AG09309 (cell line): Measurements from ENCODE around the gene PHLPP1.

Source experiments
- DNase-seq: peaks from one replicate; pipeline ENCODE4 v3.0.0-alpha.2; 2010; ENCODE audit warnings: low read depth
- H3K4me3 ChIP-seq: 2 replicates; pipeline ENCODE4 v1.5.1; 2011; ENCODE audit warnings: mild to moderate bottlenecking, low read depth, low read length, moderate library complexity; ENCODE audit not compliant: control insufficient read depth
- TF ChIP-seq, protein P1 (sequence below): IDR thresholded peaks from 2 replicates; pipeline ENCODE4 v1.5.1; 2011; ENCODE audit warnings: mild to moderate bottlenecking, low read depth, low read length, inconsistent platforms; ENCODE audit not compliant: insufficient read depth, control insufficient read depth; ENCODE audit errors: missing control alignments

Gene PHLPP1

DNA sequence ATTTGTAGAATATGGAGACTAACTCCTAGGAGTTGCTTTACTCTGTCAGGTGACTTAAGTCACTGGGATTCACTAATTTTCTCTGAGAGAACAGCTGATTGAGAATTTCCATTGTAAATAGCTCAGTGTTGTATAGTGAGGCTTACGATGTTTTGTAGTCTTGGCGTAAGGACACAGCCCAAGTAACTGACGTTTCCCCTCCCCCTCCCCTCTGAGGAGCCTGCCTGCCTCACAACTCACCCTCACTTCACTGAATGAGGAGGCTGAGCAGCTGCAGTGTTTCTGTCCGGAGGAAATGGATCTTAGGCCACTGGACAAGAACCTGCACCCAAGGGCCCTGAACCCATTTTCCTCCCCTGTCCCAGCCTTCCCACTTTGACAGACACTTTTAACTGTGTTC lies 264.6 kb downstream of the PHLPP1 start:
- TF ChIP-seq, protein P1, sequence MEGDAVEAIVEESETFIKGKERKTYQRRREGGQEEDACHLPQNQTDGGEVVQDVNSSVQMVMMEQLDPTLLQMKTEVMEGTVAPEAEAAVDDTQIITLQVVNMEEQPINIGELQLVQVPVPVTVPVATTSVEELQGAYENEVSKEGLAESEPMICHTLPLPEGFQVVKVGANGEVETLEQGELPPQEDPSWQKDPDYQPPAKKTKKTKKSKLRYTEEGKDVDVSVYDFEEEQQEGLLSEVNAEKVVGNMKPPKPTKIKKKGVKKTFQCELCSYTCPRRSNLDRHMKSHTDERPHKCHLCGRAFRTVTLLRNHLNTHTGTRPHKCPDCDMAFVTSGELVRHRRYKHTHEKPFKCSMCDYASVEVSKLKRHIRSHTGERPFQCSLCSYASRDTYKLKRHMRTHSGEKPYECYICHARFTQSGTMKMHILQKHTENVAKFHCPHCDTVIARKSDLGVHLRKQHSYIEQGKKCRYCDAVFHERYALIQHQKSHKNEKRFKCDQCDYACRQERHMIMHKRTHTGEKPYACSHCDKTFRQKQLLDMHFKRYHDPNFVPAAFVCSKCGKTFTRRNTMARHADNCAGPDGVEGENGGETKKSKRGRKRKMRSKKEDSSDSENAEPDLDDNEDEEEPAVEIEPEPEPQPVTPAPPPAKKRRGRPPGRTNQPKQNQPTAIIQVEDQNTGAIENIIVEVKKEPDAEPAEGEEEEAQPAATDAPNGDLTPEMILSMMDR, result no peak
- DNase-seq, result no peak
- no peak overlapping the region for H3K4me3 ChIP-seq

DNA sequence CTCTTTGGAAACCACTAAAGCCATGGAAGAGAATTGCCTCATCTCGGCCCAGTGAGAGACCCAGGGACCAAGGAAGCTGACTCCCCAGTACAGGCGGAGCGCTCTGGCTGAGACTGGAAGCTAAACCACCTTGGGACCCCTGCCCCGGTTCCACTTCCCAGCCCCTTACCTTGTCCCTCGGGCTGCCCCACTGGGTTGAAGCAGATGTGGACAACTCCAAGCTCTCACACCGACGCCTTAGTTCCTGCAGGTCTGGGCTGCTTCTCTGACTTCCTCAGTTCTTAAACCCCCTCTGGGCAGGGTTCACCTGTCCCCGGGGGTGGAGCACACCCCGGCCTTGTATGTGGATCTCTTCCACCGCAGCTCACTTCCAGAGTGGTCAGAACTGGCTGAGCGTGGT lies 266.2 kb downstream of the PHLPP1 start:
- DNase-seq, result no peak
- TF ChIP-seq, protein P1, result no peak

DNA sequence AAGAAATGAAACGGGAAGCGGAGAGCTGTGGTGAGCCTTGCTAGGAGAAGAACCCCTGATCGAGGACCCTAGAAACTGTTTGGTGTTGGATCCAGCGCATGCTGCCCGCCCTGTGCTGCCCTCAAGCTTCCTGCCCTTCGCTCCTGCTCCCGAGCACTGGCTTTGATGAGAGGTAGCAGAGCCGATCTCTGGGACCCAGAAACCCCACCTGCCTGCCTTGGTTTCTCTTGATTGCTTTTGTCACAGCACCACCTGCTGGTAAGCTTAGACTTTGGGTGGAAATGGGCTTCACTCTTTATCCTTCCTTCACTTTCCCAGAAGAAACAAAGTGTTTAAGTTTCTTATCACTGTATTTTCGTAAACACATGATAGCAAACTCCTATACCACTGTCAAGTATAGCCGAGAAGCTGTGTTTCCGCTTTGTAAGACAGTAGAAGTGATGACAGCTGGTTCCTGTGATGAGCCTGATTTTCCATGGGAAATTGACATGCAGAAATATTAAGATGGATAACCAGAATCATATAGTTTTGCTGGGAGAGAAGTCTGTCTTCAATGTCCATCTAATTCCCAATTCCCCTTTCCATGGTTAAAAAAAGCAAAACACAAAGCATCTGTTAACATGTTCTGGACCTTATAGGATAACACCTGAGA lies 267.4 kb downstream of the PHLPP1 start:
- peak; percentile 5 for DNase-seq
- H3K4me3 ChIP-seq, result no peak overlapping the region

More for the DNA sequence above, 266.2 kb downstream of the PHLPP1 start:
- no peak overlapping the region for H3K4me3 ChIP-seq

GRCh38 chr18:62984656-62985315 lies 269.4 kb downstream of the PHLPP1 start:
- TF ChIP-seq, protein P1, result no peak
- no peak overlapping the region for H3K4me3 ChIP-seq
- DNase-seq, result no peak

More for the DNA sequence above, 267.4 kb downstream of the PHLPP1 start:
- TF ChIP-seq, protein P1, result peak; percentile 83

GRCh38 chr18:62986490-62986889 lies 271.1 kb downstream of the PHLPP1 start:
- TF ChIP-seq, protein P1, result no peak

GRCh38 chr18:62987055-62987830 lies 271.9 kb downstream of the PHLPP1 start:
- TF ChIP-seq, protein P1, result no peak
- no peak for DNase-seq
- no peak overlapping the region for H3K4me3 ChIP-seq

More at GRCh38 chr18:62986490-62986889, 271.1 kb downstream of the PHLPP1 start:
- no peak overlapping the region for H3K4me3 ChIP-seq
- DNase-seq, result no peak
